ENCODE measurements around the gene NKX2-2. TPM values are rescaled to one million over a fixed set of nuclear protein-coding genes. Genes with fewer than 3 reads are reported as not detected.
A peak's percentile ranks its signal among the peaks of the same experiment; 100 is the strongest.

Gene NKX2-2
- total and polyA plus RNA-seq, 2 of the 4 experiments (the other 2 are of a cell fraction) = not detected

DNA sequence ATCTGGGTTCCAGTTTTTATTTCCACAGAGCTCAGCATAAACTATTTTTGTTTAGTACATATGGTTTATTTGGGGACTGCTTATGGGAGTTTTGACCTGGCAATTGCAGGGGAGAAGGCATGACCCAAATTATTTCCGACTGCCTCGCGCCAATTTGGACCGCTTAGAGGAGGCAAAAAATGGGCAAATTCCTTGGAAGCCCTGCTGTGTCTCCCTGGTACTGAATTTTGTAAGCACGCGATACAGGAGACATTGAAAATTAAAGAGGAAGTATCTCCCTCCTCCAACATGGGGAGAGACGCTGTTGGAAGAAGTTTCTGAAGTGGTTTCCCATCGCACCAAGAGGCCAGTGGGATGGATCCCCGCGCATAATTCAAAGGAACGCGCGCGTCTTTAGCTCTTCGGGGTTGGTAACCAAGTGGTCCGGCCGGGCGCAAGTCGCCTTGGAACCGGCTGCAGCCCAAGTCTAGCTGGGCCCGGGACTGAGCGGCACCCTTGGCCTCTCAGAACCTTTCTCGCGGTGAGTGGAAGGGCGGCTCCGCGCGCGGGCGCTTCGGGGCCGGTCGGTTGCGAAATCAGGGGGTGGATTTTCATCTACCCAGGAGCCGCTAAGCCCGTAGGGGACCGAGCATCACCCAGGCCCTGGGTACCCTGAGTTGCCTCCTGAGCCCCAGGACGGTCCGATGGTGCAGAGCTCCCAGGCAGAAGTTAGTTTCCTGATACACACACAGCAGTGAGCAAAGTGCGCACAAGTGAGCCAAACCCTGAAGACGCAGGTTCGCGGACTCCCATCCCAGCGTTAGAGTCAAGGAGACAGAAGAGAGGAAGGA, 6.2 kb downstream of the NKX2-2 start (continued):
- no peak for TF ChIP-seq USF2 (IDR thresholded peaks at IDR 0.05; ENCODE audit: low read depth, low read length)

GRCh38 chr20:21505810-21506530, 7.9 kb downstream of the NKX2-2 start:
- Histone ChIP-seq H2AK9ac (replicated peaks; ENCODE audit: low read depth, low read length, poor library complexity) (no peak overlapping the region), H2BK5ac (ENCODE audit: low read depth, low read length, poor library complexity, severe bottlenecking) (no peak overlapping the region), H3K4me2 (ENCODE audit: low read depth, low read length) (peak overlapping the region; percentile 78), H3K79me1 (ENCODE audit: low read depth in 1 of 2, low read length in 2 of 2) (no peaks in the 10 kb centered on the region), H3K36me3 (ENCODE audit: control insufficient read depth, insufficient read depth, low read length) (no peaks in the 10 kb centered on the region), H3K9ac (ENCODE audit: low read depth, low read length) (no peak overlapping the region), H3K27ac (ENCODE audit: insufficient read depth, low read length) (no peak overlapping the region), H3K4me1 (ENCODE audit: control insufficient read depth, insufficient read depth, low read length) (no peaks in the 10 kb centered on the region; the same call in 1 of the 2 replicates), H2AK5ac (ENCODE audit: low read depth, low read length) (no peak overlapping the region), H4K20me1 (ENCODE audit: insufficient read depth, low read length) (no peaks in the 10 kb centered on the region; the same call in 1 of the 2 replicates), H2BK15ac (ENCODE audit: low read depth, low read length) (no peak overlapping the region), H3K14ac (replicated peaks; ENCODE audit: low read depth, low read length) (no peak overlapping the region), H3K18ac (ENCODE audit: low read depth, low read length) (no peak overlapping the region), H3K23ac (ENCODE audit: low read depth, low read length) (no peak overlapping the region), H4K91ac (ENCODE audit: insufficient read depth, low read depth, low read length) (no peak overlapping the region), H4K8ac (ENCODE audit: low read depth in 2 of 2, low read length in 2 of 2) (no peak overlapping the region), H2AFZ (replicated peaks; ENCODE audit: low read length, poor library complexity) (peak overlapping the region; percentile 90), H3K4ac (ENCODE audit: low read depth, low read length) (no peak overlapping the region), H3K9me3 (ENCODE audit: control insufficient read depth, insufficient read depth, low read length) (no peaks in the 10 kb centered on the region), H3K4me3 (ENCODE audit: insufficient read depth, low read depth, low read length) (peak overlapping the region; percentile 42), H3K27me3 (ENCODE audit: control insufficient read depth, insufficient read depth, low read length) (peaks cover 63% of the 10 kb centered on the region), H3K9me1 (ENCODE audit: insufficient read depth, low read length) (no peaks in the 10 kb centered on the region), H2BK120ac (ENCODE audit: low read depth, low read length) (no peak overlapping the region), H3K56ac (ENCODE audit: extremely low read depth, insufficient read depth, low read length) (no peak overlapping the region), H4K5ac (ENCODE audit: low read depth, low read length) (no peak overlapping the region), H2BK20ac (ENCODE audit: low read depth, low read length) (no peak overlapping the region)
- intact Hi-C loops (cut with micrococcal nuclease) (loop anchor here (1.0 to 2.0 kb wide), 4 partner anchors 203 to 669 kb away; partner anchors contain the start of gene XRN2), in situ Hi-C loops (cut with MboI; ENCODE audit: low sequenced_read_pairs) (loop anchor here (5.0 kb wide), 1 partner anchor 669 kb away; no protein-coding TSS in a partner anchor), dilution Hi-C loops (cut with HindIII; ENCODE audit: low sequenced_read_pairs, unreplicated experiment) (no loop called here)
- ATAC-seq (ENCODE audit: low read depth) (peak; percentile 84), DNase-seq (peak; percentile 20)
- no TSS peak for BruUV-seq (replicated peaks)
- POLR2A ChIA-PET (ENCODE audit: unreplicated experiment) = no interaction called here
- TF ChIP-seq CTCF (conservative IDR thresholded peaks at IDR 0.05; ENCODE audit: low read depth, low read length) (peak; percentile 76), SMC3 (IDR thresholded peaks at IDR 0.05; ENCODE audit: low read depth, low read length) (peak; percentile 53), RFX5 (IDR thresholded peaks at IDR 0.05; ENCODE audit: low read depth, low read length) (no peak), RAD21 (IDR thresholded peaks at IDR 0.05; ENCODE audit: low read length) (peak; percentile 61)
- 1% methylated on average over 34 of the region's 95 CpGs; no CpG with 5 or more reads in 1 of the 2 experiments for WGBS, 2 experiments (ENCODE audit: extremely low coverage in 2 of 2, insufficient read length in 1 of 2)
- CTCF ChIA-PET = interaction anchor here (0.6 to 3.5 kb wide), 18 partner anchors 11 to 670 kb away, joined by 3 to 40 read pairs (median 4); no protein-coding TSS in a partner anchor
